ENCODE results near the gene GLB1L2.
"Not testable (repeated sequence)": the region's sequence is repeated elsewhere in the genome, so short reads cannot be mapped to it uniquely, and the experiment has no call there.

Gene GLB1L2

GRCh38 chr11:134328433-134328832, 3.4 kb upstream of the GLB1L2 start:
- DNase-seq (ENCODE audit: low read depth), result no peak

GRCh38 chr11:134330611-134331353, 1.0 kb upstream of the GLB1L2 start:
- DNase-seq (ENCODE audit: low read depth), result no peak

DNA sequence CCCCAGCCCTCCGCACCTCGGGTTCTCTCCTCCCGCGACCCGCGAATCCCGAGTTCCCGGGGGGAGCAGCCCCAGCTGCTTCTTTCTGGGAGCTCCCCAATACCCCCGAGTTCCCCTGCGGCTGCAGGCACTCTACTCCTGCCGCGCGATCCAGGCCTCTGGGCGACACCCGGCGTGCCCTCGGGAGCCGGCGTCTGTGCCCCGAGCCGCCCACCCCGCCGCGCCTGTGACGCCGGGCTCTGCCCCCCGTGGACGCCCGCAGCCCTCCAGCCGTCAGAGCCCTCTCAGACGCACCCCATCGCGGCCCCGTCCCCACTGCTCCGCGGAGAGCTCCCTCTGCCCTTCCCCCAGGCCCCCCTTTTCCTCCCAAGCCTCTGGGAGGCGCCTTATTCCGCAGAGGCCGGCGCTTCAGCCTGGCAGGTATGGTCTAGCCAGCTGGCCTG, 422 bp downstream of the GLB1L2 start:
- no peak for DNase-seq (ENCODE audit: low read depth)

GRCh38 chr11:134332782-134333181, 994 bp downstream of the GLB1L2 start:
- DNase-seq (ENCODE audit: low read depth), result no peak

- DNase-seq (ENCODE audit: low read depth), result no peak
Measured at GRCh38 chr11:134333312-134333711, 1.5 kb downstream of the GLB1L2 start.

- DNase-seq (ENCODE audit: low read depth), result no peak
Measured at GRCh38 chr11:134333946-134334345, 2.2 kb downstream of the GLB1L2 start.

- no peak for DNase-seq (ENCODE audit: low read depth)
Measured at GRCh38 chr11:134334796-134335571, 3.2 kb downstream of the GLB1L2 start.

DNA sequence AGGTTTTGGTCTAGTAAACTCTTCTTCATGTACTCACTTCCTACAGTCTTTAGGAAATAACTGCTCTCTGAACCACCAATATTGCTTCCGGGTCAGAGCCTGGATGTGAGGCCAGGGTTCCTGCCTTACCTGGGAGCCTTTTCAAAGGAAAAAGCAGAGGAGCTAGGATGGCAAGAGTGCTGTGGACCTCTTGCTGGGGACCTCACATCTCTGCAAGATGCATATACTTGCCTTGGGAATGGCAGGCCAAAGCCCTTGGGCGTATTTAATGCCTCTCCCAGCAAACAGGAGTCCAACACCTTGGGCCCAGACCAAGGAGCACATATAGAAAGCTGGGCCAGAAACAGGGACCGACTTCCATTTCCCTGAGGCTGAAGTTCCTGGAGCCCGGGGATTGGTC, 5.3 kb downstream of the GLB1L2 start:
- DNase-seq (ENCODE audit: low read depth), result no peak

- no peak for DNase-seq (ENCODE audit: low read depth)
Measured at GRCh38 chr11:134338068-134338467, 6.3 kb downstream of the GLB1L2 start.

GRCh38 chr11:134338654-134339053, 6.9 kb downstream of the GLB1L2 start:
- no peak for DNase-seq (ENCODE audit: low read depth)

DNA sequence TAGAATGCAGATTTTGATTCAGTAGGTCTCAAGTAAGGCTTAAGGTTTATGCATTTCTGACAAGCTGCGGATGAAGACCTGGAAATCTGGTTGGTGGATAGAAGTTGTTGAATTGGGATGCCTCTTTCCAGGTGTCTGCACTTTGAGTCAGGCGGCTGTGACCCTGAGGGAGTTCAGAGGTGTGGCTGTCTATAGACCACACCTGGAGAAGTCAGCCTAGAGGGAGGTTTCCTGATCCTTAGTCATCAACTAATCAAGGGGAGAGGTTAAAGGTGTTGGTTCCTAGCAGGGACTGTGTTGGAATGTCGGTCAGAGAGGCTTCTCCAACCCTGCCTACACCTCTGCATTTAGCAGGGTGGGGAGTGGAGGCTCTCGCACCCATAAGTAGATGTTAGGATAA, 8.0 kb downstream of the GLB1L2 start:
- DNase-seq (ENCODE audit: low read depth), result no peak

DNA sequence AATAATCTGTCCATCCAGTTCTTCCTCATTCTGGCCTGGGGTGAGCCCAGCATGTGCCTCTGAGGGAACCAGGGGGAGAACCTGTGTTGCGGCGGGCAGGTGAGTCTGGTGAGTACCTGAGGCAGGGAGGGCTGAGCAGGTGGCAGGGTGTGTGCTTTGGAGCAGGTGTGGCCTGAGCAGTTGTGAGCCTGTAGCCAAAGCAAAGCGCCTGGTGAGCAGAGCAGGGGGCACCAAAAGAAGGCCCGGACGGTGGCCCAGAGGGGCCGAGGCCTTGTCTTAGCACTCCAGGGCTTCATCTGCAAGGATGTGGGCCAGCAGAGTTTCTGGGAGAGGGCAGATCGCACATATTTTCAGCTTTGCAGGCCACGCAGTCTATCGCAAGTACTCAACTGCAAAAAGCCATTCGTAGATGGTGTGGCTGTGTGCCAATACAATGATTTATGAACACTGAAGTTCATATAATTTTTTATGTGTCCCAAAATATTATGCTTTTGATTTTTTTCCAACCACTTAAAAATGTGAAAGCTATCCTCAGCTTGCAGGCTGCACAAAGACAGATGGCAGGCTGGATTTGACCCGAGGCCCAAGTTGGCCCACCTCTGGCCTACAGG, 8.7 kb downstream of the GLB1L2 start:
- no peak for DNase-seq (ENCODE audit: low read depth)

- DNase-seq (ENCODE audit: low read depth), result no peak
Measured at GRCh38 chr11:134341805-134342571, 10.2 kb downstream of the GLB1L2 start.

GRCh38 chr11:134342572-134343340, 11.0 kb downstream of the GLB1L2 start:
- DNase-seq (ENCODE audit: low read depth), result no peak

DNA sequence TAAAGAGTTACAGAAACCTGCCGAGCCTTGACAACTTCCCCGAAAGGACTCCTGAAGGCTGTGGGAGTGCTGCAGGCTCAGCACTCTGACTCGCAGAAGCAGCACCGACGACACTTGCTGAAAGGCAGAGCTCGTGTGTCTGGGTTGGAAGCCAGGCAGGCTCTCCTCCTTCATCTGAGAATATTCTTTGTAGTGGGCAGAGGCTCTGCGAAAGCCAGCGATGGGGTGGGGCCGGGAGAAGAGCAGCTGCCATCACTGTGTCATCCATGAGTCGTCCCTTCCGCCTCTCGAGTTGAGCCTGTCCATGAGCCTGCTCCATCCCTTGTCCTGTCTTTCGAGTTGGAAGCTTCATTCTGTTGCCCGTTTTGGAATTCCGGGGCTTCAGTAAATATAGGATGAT, 11.9 kb downstream of the GLB1L2 start:
- DNase-seq (ENCODE audit: low read depth), result no peak

DNA sequence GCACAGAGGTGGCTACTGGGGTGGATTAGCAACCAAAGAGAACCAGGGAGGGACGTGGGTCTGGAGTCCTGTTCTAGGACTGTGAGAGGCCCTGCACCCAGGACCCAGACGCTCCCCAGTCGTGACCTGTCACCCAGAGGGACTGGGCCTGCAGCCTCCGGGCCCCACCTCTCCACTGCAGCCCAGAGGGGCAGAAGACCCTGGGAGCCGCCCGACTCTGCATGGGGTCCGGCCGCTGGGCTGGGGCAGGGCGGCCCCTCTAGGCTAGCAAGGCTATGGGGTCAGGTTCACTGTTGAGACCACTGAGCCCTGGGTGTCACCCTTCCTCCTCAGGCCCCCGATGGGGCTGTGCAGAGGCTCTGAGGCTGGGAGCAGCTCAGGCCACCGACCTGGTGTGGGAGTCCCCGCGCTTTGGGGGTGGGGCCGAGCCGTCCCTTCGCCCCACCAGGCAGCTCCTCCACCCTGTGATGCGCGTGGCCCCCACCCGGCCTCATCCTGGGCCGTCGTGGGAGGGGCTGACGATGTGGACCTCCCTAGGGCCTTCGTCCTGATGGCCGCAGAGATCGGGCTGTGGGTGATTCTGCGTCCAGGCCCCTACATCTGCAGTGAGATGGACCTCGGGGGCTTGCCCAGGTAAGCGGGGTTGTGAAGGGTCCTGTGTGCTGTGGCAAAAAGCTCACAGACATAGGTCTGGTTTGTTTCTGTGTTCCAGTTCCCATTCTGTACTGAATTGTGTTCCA, 12.9 kb downstream of the GLB1L2 start:
- DNase-seq (ENCODE audit: low read depth), result not testable (repeated sequence)

DNA sequence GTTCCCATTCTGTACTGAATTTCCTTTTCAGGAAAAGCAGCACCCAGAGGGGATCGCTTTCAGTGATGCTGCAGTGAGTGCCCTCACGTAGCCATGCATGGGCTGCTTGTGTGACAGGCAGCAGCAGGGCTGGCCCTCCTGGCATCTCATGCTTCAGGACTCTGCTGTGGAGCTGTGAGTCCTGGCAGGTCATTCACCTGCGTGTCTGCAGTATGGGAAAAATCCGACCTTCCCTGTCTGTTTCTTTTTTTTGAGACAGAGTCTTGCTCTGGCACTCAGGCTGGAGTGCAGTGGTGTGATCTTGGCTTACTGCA, 13.4 kb downstream of the GLB1L2 start:
- DNase-seq (ENCODE audit: low read depth), result no peak

GRCh38 chr11:134346101-134346975, 14.6 kb downstream of the GLB1L2 start:
- DNase-seq (ENCODE audit: low read depth), result no peak

DNA sequence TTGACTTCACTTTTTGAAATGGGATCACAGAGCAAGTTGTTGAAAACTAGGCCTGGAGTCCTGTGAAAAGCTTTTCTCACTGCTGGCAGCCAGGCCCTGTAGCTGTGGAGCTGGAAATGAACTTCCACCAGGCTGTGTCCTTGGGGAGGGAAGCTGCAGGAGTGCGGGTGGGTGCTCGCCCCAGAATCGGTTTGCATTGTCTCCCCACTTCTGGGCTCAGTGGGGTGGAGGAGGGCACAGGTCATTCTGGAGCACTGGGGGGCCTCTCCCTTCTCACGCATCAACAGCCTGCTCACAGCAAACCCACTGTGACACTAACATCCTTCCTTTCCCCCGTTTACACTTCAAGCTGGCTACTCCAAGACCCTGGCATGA, 15.2 kb downstream of the GLB1L2 start:
- no peak for DNase-seq (ENCODE audit: low read depth)

DNA sequence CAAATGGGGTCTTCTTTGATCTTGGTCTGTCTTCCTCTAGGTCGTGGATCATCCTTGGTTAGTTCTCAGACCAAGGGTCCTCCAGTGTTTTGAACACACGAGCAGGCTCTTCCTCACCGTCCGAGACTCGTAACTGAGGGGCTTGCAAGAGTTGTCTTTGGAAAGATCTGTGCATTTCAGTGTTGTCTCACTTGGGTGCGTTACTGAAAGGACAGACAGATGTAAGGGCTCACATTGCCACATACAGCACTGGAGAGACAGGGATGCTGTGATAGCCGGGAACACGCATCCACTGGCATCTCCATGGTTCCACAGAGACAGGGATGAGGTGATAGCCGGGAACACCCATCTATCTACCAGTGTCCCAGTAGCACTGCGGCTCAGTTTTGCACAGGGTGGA, 15.7 kb downstream of the GLB1L2 start:
- no peak for DNase-seq (ENCODE audit: low read depth)
